ENCODE results near the gene ARFGAP1.

Gene ARFGAP1

DNA sequence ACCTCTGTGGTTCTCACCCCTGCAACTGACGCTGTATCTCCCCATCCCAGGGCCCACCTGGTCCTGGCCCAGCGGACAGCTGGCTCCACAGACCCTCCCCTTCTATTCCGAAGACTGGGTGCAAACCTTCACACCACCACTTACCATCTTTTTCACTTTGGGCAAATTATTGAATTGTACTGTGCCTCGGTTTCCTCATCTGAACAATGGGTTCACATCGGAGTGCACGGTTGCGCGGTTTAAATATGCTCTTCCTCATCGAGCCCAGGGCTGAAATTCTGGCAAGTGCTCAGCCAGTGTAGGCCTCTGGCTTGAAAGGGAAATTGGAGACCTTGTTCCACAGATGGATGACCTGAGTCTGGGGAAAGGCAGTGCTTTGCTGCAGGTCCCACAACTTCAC is 2.9 kb upstream of the ARFGAP1 start:
- Histone ChIP-seq H3K9ac (ENCODE audit: low read depth, low read length, poor library complexity, severe bottlenecking) (no peak overlapping the region), H3K9me3 (ENCODE audit: insufficient read depth, low read depth, low read length) (no peaks in the 10 kb centered on the region), H3K36me3 (ENCODE audit: insufficient read depth, low read length) (no peaks in the 10 kb centered on the region), H3K79me2 (ENCODE audit: insufficient read depth, low read length) (peaks cover 21% of the 10 kb centered on the region), H3K9me2 (replicated peaks; ENCODE audit: low read depth, low read length) (no peaks in the 10 kb centered on the region), H3F3A (ENCODE audit: low read depth) (no peaks in the 10 kb centered on the region), H2AFZ (ENCODE audit: low read length) (no peak overlapping the region), H3K4me2 (ENCODE audit: low read depth, low read length, poor library complexity, severe bottlenecking) (no peak overlapping the region), H3K27me3 (ENCODE audit: insufficient read depth, low read length, poor library complexity, severe bottlenecking) (no peaks in the 10 kb centered on the region), H3K4me3 (ENCODE audit: low read length, poor library complexity, severe bottlenecking) (no peak overlapping the region), H3K4me1 (ENCODE audit: insufficient read depth, low read length, poor library complexity, severe bottlenecking) (peaks cover 5% of the 10 kb centered on the region), H4K20me1 (ENCODE audit: insufficient read depth, low read length, poor library complexity, severe bottlenecking) (peaks cover 16% of the 10 kb centered on the region)
- no peak for TF ChIP-seq EZH2phosphoT487 (IDR thresholded peaks at IDR 0.05; ENCODE audit: borderline replicate concordance)
- TF ChIP-seq CTCF (conservative IDR thresholded peaks at IDR 0.05; ENCODE audit: low read length), result no peak

- TF ChIP-seq CTCF (conservative IDR thresholded peaks at IDR 0.05; ENCODE audit: low read length), result no peak
- no peak for TF ChIP-seq EZH2phosphoT487 (IDR thresholded peaks at IDR 0.05; ENCODE audit: borderline replicate concordance)
- H4K20me1 ChIP-seq (ENCODE audit: insufficient read depth, low read length, poor library complexity, severe bottlenecking), result peaks cover 20% of the 10 kb centered on the region
- no peaks in the 10 kb centered on the region for H3K9me3 ChIP-seq (ENCODE audit: insufficient read depth, low read depth, low read length)
- peaks cover 12% of the 10 kb centered on the region for H3K4me1 ChIP-seq (ENCODE audit: insufficient read depth, low read length, poor library complexity, severe bottlenecking)
- H3K9ac ChIP-seq (ENCODE audit: low read depth, low read length, poor library complexity, severe bottlenecking), result no peak overlapping the region
- H3K79me2 ChIP-seq (ENCODE audit: insufficient read depth, low read length), result peaks cover 31% of the 10 kb centered on the region
- no peaks in the 10 kb centered on the region for H3K9me2 ChIP-seq (replicated peaks; ENCODE audit: low read depth, low read length)
- no peak overlapping the region for H2AFZ ChIP-seq (ENCODE audit: low read length)
- no peak overlapping the region for H3K4me2 ChIP-seq (ENCODE audit: low read depth, low read length, poor library complexity, severe bottlenecking)
- H3K36me3 ChIP-seq (ENCODE audit: insufficient read depth, low read length), result no peaks in the 10 kb centered on the region
- H3K4me3 ChIP-seq (ENCODE audit: low read length, poor library complexity, severe bottlenecking), result no peak overlapping the region
- no peaks in the 10 kb centered on the region for H3F3A ChIP-seq (ENCODE audit: low read depth)
- no peaks in the 10 kb centered on the region for H3K27me3 ChIP-seq (ENCODE audit: insufficient read depth, low read length, poor library complexity, severe bottlenecking)
These were observed 1.8 kb upstream of the ARFGAP1 start for GRCh38 chr20:63270606-63271325.

GRCh38 chr20:63273059-63273579 is 506 bp downstream of the ARFGAP1 start:
- TF ChIP-seq EZH2phosphoT487 (IDR thresholded peaks at IDR 0.05; ENCODE audit: borderline replicate concordance) (no peak), CTCF (conservative IDR thresholded peaks at IDR 0.05; ENCODE audit: low read length) (no peak)
- Histone ChIP-seq H2AFZ (ENCODE audit: low read length) (peak overlapping the region; percentile 63; the same call in 1 of the 2 replicates), H3K9ac (ENCODE audit: low read depth, low read length, poor library complexity, severe bottlenecking) (peak overlapping the region; percentile 84), H3F3A (ENCODE audit: low read depth) (no peaks in the 10 kb centered on the region), H3K27me3 (ENCODE audit: insufficient read depth, low read length, poor library complexity, severe bottlenecking) (no peaks in the 10 kb centered on the region), H3K9me3 (ENCODE audit: insufficient read depth, low read depth, low read length) (no peaks in the 10 kb centered on the region), H3K4me1 (ENCODE audit: insufficient read depth, low read length, poor library complexity, severe bottlenecking) (peaks cover 12% of the 10 kb centered on the region), H3K4me3 (ENCODE audit: low read length, poor library complexity, severe bottlenecking) (peak overlapping the region; percentile 82), H3K79me2 (ENCODE audit: insufficient read depth, low read length) (peaks cover 48% of the 10 kb centered on the region), H3K36me3 (ENCODE audit: insufficient read depth, low read length) (peaks cover 19% of the 10 kb centered on the region; the same call in 1 of the 2 replicates), H4K20me1 (ENCODE audit: insufficient read depth, low read length, poor library complexity, severe bottlenecking) (peaks cover 22% of the 10 kb centered on the region), H3K9me2 (replicated peaks; ENCODE audit: low read depth, low read length) (no peaks in the 10 kb centered on the region), H3K4me2 (ENCODE audit: low read depth, low read length, poor library complexity, severe bottlenecking) (peak overlapping the region; percentile 95)
